HG02759 (cell line): ENCODE results near the gene KLHL30.

Source experiments
- ATAC-seq: cut with Tn5 transposase; IDR thresholded peaks from one replicate; pipeline ENCODE4 v1.9.1; 2021; ENCODE audit warnings: mild to moderate bottlenecking, moderate library complexity; ENCODE audit not compliant: unreplicated experiment

Gene KLHL30

DNA sequence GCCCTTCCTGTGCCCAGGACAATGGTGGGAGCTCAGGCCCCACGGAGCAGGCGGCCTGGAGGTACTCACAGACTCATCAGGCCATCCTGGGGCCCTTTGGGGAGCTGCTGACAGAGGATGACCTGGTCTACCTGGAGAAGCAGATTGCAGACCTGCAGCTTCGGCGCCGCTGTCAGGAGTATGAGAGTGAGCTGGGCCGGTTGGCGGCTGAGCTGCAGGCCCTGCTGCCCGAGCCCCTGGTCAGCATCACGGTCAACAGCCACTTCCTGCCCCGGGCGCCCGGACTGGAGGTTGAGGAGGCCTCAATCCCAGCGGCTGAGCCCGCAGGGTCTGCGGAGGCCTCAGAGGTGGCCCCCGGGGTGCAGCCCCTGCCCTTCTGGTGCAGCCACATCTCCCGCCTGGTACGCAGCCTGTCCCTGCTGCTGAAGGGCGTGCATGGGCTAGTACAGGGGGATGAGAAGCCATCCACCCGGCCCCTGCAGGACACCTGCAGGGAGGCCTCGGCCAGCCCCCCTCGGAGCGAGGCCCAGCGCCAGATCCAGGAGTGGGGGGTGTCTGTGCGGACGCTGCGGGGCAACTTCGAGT, 8.3 kb upstream of the KLHL30 start:
- no peak for ATAC-seq

GRCh38 chr2:238130696-238131628, 7.5 kb upstream of the KLHL30 start:
- ATAC-seq: no peak

DNA sequence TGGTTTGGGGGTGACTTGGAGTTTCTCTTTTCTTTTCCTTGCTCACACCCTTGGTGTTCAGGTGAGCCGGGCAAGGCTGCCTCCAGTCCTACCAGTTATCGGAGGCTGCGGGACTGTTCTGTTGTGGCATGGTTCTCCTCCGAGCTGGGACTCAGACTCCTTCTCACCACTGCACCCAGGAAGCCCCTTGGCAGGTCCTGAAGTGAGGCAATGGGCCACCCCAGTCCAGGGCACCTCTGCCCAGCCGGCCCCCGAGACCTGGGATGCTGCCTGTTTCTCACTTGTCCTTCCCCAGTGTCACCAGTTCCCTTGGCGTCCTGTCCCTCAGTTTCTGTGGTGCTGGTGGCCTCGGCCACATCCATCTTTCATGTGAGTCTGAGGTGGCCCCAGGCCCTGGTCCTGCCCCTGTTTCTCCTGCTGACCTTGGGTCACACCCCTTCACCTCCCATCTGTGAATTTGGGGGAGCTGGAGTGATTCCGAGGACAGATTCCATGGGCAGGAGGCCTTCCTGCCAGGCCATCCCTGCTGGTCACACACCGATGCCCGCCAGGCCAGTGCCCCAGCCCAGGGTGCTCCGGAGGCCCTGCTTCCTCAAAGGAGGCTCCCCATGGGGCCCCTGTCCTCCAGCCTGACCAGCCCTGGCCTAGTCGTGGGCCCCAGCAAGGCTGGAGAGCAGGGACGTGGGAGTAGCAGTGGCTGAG, 6.6 kb upstream of the KLHL30 start:
- no peak for ATAC-seq

- ATAC-seq: no peak
Measured at GRCh38 chr2:238132463-238133450, 5.7 kb upstream of the KLHL30 start.

GRCh38 chr2:238133499-238134392, 4.7 kb upstream of the KLHL30 start:
- no peak for ATAC-seq

DNA sequence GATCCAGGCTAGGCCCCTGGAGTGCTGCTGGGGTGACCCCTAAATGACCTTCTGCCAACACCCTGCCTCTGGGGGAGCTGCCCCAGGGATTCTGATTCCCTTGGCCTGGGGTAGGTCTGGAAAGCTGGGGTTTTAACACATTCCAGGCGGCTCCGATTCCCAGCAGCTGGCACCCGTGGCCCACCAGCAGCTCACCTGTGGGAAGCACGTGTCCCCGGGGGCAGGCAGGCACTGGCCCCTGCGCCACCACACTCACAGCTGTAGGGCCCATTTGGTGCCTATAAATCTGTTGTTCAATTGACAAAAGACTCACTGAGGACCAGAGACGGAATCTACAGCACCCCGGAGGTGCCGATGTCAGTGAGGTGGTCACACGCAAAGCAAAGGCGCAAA, 4.1 kb upstream of the KLHL30 start:
- no peak for ATAC-seq

- ATAC-seq: no peak
Measured at GRCh38 chr2:238135601-238136150, 2.8 kb upstream of the KLHL30 start.

- ATAC-seq: no peak
Measured at GRCh38 chr2:238136820-238137537, 1.5 kb upstream of the KLHL30 start.

- no peak for ATAC-seq
Measured at GRCh38 chr2:238137885-238138284, 583 bp upstream of the KLHL30 start.

DNA sequence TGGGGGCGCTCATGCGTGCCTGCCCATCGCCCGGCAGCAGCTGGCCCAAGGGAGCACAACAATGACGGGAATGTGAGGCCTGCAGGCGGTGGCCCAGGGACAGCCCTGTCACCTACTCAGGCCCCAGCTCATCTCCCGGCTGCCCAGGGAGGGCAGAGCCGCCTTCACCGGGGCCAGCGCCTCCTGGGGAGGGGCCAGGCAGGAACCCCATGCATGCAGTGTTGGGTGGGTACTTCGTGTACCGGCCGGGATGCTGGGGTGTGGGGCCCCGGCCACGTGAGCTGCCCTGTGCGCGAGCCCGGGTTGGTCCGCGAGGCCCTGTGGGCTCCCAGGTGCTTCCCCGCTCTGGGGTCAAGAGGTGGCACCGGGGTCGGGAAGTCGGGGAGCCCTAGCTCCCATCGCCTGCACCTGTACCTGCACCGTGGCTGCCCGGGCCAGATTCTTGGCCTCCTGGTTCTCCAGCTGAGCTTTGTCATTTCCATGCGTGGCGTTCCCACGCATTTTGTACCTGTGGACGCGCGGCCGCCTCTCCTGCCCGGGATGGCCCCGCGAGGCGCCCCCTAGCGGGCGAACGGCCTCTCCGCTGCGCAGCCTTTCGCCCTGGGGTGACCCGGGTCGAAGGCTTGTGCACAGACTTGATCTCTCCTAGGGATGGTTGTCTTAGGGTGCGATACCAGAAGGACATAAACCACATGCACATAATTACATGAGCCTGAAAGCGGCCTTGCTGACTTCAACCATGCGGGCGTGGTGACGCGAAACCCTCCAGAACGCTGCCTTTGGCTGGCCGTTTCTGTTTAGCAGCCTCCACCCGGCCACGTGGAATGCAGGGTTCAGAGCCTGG, 950 bp downstream of the KLHL30 start:
- ATAC-seq: no peak

GRCh38 chr2:238140040-238140439, 1.6 kb downstream of the KLHL30 start:
- no peak for ATAC-seq

DNA sequence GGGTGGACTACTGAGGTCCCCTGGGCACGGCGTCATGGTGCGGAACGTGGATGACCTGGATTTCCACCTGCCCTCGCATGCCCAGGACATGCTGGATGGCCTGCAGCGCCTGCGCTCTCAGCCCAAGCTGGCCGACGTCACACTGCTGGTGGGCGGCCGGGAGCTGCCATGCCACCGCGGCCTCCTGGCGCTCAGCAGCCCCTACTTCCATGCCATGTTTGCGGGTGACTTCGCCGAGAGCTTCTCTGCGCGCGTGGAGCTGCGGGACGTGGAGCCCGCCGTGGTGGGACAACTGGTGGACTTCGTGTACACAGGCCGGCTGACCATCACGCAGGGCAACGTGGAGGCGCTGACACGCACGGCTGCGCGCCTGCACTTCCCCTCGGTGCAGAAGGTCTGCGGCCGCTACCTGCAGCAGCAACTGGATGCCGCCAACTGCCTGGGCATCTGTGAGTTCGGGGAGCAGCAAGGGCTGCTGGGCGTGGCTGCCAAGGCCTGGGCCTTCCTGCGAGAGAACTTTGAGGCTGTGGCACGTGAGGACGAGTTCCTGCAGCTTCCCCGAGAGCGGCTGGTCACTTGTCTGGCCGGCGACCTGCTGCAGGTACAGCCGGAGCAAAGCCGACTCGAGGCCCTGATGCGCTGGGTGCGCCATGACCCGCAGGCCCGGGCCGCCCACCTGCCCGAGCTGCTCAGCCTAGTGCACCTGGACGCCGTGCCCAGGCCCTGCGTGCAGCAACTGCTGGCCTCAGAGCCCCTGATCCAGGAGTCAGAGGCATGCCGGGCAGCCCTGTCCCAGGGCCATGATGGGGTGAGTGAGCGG, 2.5 kb downstream of the KLHL30 start:
- no peak for ATAC-seq

DNA sequence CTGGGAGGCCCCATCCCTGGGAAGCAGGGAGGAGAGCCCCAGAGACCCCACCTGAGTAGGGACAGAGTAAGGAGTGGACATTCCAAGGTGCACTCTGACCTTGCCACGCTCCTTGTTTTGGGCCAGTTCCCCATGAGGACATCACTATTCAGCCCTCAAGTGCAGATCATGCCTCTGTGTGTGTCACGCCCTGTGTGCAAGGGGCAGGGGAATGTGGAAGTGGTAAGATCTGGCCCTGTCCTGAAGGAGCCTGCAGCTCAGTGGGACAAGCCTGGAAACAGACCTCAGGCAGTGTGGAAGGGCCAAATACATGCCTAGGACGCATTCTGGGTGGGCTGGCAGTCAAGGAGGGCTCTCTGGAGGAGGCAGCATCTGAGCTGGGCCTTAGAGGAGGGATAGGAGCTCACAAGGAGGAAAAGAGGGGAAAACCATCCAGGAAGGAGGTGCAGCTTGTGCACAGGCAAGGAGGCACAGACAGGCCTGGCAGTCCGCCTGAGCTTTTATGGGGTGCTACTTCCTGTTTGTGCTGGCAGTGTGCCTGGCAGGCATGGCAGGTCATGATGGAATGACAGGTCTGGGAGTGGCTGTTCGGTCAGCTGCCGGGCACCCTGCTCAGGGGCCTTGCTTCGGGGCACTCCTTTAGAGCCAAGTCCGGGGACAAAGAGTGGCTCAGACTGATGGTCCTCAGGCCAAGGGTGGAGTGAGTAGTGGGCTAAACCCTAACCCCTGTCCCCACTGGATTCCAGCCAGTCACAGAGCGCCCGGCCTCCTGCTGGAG, 3.3 kb downstream of the KLHL30 start:
- no peak for ATAC-seq

- no peak for ATAC-seq
Measured at GRCh38 chr2:238142382-238143205, 4.1 kb downstream of the KLHL30 start.

DNA sequence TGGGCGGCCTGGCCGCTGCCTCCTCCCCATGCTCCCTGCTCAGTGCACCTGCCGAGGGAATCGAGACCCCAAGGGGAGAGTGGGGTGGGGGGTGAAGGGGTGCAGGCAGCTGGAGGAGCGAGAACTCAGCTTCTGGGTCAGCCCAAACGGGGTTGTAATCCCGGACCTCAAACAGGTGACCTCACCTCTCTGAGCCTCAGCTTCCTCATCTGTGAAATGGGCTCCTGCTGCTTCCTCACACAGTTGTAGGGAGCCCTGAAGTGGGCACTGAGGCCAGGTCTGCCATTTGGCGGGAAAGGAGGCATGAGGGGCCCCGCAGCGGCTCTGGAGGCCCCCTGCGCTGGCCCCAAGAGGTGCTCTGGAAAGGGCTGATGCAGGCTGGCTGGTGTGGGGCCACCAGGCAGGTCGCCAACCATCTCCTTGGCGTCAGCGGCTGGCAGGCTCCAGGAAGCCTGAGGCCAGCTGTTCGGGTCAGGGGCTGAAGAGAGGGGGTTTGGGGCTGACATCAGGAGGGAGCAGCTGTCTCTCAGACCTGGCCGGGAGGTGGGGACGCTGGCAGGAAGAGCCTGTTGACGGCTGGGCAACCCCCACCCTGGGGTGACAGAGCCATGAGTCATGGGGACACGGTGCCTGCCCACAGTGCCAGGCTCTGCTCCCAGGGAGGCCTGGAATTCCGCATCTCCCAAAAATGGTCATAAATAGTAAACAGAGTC, 4.9 kb downstream of the KLHL30 start:
- no peak for ATAC-seq
